Right lung (tissue), 5 donors: ENCODE results near the gene LRP2. TPM values are rescaled to one million over a fixed set of nuclear protein-coding genes. Genes with fewer than 3 reads are reported as not detected.
"Not testable (repeated sequence)": the region's sequence is repeated elsewhere in the genome, so short reads cannot be mapped to it uniquely, and the experiment has no call there.

Experiments used
- DNase-seq, 2 donors: peaks; one replicate each; pipeline ENCODE4 v3.0.0-alpha.2; 2013
- polyA plus RNA-seq, 5 donors: library from polyadenylated mRNA; unstranded; fragments of 120-200 nt; gene quantifications; one replicate each; pipeline versions ENCODE4 v1.2.1 to v1.2.3, GENCODE V29; 2013; ENCODE audit warnings: inconsistent platforms in 1 of 5, low replicate concordance in 1 of 5; ENCODE audit not compliant: insufficient read length in 5 of 5, insufficient read depth in 1 of 5

Gene LRP2
- polyA plus RNA-seq, 5 donors: 1.9 to 4.3 (median 2.9) TPM

- no peak for DNase-seq
These were observed 13.9 kb downstream of the LRP2 start for GRCh38 chr2:169348321-169349024.

- DNase-seq: no peak
These were observed 16.6 kb downstream of the LRP2 start for GRCh38 chr2:169345486-169346437.

GRCh38 chr2:169344736-169345485 is 17.4 kb downstream of the LRP2 start:
- no peak for DNase-seq

GRCh38 chr2:169343202-169343601 is 19.1 kb downstream of the LRP2 start:
- DNase-seq: no peak

GRCh38 chr2:169339657-169340056 is 22.7 kb downstream of the LRP2 start:
- DNase-seq: no peak

DNA sequence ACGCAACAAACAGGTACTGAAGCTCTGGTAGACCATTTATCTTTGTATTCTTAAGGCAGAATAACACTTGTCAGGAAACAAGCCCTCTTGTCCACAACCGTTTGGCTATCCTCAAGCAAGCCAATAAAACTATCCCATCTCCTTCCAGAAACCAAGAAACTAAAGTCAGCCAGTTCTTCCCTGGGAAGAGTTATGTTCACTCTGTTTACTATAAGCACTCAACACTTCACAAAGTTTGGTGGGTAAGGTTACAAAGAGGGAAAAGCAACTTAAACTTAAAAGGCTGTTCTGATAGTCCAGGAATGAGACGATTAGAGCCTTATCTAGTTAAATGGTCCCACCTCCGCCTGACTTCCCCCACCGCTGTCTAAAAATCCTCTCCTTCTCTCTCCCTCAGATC is 25.6 kb downstream of the LRP2 start:
- DNase-seq: no peak

GRCh38 chr2:169330555-169331198 is 31.7 kb downstream of the LRP2 start:
- no peak for DNase-seq

GRCh38 chr2:169329688-169330554 is 32.4 kb downstream of the LRP2 start:
- no peak for DNase-seq

DNA sequence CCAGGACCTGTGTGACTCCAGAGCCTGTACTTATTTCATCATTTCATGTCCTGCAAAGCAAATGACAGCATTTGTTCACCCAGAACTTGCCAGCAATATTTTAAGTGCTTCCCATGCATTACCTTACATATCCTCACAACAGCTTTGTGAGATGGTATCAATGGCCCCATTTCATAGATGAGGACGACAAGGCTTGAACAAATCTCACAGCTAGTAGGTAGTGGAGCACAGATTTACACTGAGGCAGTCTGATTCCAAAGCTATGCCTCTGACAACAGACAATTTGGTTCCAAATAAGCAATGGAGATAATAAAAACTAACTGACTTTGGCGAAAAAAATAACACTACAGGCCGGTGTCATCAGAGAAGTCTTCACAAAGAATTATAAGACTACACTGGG is 33.5 kb downstream of the LRP2 start:
- DNase-seq: no peak

DNA sequence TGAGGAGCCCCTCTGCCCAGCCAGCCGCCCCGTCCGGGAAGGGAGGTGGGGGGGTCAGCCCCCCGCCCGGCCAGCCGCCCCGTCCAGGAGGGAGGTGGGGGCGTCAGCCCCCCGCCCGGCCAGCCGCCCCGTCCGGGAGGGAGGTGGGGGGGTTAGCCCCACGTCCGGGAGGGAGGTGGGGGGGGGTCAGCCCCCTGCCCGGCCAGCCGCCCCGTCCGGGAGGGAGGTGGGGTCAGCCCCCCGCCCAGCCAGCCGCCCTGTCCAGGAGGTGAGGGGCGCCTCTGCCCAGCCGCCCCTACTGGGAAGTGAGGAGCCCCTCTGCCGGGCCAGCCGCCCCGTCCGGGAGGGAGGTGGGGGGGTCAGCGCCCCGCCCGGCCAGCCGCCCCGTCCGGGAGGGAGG is 34.5 kb downstream of the LRP2 start:
- DNase-seq: not testable (repeated sequence)

DNA sequence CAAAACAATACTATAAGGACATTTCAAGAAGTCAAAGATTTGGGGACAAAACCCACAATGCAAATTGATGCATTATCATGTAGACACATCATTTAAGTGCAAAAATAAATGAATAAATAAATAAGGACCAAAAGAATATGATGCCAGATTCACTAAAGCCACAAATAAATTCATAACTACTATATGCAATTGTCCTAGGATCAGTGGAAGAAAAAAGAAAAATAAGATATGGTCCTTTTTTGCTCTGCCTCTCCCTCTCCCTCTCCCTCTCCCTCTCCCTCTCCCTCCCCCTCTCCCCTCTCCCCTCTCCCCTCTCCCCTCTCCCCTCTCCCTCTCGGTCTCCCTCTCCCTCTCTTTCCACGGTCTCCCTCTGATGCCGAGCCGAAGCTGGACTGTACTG is 36.4 kb downstream of the LRP2 start:
- DNase-seq: not testable (repeated sequence)

DNA sequence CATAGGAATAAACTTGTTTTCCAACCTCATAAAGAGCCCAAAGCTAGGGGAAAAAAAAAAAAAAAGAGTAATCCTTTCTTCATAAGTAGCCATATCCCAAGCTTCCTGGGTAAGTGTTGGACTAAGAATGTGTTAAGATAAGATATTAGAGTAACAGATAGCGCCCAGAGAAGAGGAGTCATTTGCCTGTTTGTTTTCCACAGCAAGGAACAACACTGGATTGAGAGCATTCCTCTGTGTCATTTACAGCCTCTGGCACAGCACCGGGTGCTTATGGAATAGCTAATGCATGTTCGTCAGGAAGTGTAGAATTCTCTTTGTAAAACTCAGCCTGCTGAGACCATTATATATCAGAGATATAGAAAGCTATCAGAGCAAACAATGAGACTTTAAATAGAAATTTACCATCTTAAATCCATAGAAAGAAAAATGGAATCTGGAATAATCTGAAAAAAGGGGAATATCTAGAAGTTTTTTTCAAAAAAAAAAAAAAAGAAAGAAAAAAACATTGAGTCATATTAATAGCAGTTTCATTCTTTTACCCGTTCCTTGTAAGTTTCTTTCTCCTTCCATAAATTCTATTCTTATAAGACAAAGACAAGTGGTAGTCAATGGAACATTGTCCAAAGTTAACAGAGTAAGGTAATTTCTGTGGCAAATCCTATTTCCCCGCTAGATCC is 37.6 kb downstream of the LRP2 start:
- no peak for DNase-seq

DNA sequence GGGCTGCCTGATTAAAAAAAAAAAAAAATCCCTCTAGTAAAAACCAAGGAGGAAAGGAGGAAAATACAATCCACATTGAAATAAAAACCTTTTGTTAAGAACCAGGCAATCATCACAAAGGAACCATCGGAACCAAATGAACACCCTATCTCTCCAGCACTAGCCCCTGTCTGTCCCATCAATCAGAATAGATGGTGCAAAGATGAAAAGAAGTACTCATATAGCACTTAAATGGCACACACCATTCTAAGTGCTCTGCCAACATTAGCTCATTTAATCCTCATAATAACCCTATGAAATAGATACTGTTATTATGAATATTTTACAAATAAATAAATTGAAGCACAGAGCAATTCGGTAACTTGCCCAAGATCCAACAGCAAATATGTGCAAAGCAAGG is 38.5 kb downstream of the LRP2 start:
- no peak for DNase-seq

- DNase-seq: no peak
These were observed 41.8 kb downstream of the LRP2 start for GRCh38 chr2:169320561-169320960.

DNA sequence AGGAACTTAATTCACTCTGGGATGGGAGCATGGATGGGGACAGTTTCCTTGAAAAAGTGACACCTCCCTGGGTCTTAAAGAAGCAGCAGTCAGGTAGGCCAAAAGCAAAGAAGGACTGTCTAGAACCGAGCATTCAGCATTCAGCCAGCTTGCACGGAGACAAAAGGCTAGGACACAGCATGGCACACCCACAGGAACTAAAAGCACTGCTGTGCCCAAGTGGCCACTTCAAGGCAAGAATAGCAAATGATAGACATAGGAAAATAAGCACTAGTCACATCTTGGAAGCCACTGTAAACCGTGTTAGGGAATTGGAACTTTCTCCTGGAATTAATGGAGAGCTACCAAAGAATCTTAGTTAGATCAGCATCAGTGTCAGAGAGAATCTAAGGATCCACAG is 47.0 kb downstream of the LRP2 start:
- DNase-seq: no peak

DNA sequence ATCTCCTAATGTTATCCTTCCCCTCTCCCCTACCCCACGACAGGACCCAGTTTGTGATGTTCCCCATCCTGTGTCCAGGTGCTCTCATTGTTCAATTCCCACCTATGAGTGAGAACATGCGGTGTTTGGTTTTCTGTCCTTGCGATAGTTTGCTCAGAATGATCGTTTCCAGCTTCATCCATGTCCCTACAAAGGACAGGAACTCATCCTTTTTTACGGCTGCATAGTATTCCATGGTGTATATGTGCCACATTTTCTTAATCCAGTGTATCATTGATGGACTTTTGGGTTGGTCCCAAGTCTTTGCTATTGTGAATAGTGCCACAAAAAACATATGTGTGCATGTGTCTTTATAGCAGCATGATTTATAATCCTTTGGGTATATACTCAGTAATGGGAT is 54.0 kb downstream of the LRP2 start:
- not testable (repeated sequence) for DNase-seq

DNA sequence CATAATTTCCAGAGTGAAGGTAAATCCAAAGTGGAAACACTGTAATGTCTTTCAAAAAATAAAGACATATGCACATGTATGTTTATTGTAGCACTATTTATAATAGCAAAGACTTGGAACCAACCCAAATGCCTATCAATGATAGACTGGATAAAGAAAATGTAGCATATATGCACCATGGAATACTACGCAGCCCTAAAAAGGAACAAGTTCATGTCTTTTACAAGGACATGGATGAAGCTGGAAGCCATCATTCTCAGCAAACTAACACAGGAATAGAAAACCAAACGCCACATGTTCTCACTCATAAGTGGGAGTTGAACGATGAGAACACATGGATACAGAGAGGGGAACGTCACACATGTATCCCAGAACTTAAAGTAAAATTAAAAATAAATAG is 57.6 kb downstream of the LRP2 start:
- not testable (repeated sequence) for DNase-seq

DNA sequence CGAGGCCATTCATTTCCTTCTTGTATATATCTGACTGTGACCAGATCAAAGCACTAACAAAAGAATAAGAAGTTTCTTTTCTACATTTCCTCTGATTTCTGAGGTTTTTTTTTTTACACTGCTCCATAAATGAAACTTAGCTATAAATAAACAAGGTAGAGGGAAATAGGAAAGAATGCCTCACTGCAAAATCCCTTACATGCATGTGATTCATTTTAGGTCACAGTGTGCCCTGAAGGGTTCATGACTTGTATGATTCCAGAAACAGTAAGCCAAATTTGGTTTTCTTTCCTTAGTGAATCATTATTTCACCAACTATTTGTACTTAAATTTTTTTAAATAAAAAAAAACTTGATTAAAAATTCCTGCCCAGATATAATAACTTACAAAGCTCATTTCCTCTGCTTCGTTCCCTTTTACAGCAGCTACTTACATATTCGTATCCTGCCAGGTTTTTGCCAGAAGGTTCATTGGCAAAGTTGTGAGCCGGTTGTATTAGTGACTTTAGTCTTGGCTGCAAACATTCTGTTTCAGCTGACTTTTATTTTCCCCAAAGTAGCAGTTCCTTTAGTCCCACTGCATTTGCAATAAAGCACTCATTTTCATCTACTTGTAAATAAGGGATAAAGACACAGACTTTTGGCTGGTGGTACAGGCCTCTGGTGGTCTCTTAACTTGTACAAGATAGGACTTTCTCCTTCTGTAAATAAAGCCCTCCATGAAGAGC is 58.6 kb downstream of the LRP2 start:
- no peak for DNase-seq

GRCh38 chr2:169302364-169302763 is 60.0 kb downstream of the LRP2 start:
- no peak for DNase-seq
